DMS 273 treated with DMSO at 0.1 percent for 48 hours (cell line): Measurements from ENCODE around the gene B4GALT1.
A peak's percentile ranks its signal among the peaks of the same experiment; 100 is the strongest.

Source experiments
- DNase-seq: peaks from one replicate; lab custom pipeline; 2025; lab: John Stamatoyannopoulos, UW

Gene B4GALT1

GRCh38 chr9:33139421-33140228 is 27.5 kb downstream of the B4GALT1 start:
- DNase-seq: peak; percentile 12

GRCh38 chr9:33138768-33139167 is 28.4 kb downstream of the B4GALT1 start:
- DNase-seq: no peak

GRCh38 chr9:33137781-33138264 is 29.3 kb downstream of the B4GALT1 start:
- no peak for DNase-seq

- DNase-seq: no peak
Measured at GRCh38 chr9:33136721-33137670, 30.1 kb downstream of the B4GALT1 start.

- no peak for DNase-seq
Measured at GRCh38 chr9:33135470-33135958, 31.6 kb downstream of the B4GALT1 start.

GRCh38 chr9:33135031-33135461 is 32.1 kb downstream of the B4GALT1 start:
- DNase-seq: no peak

GRCh38 chr9:33133186-33133585 is 34.0 kb downstream of the B4GALT1 start:
- no peak for DNase-seq

GRCh38 chr9:33131790-33132772 is 35.1 kb downstream of the B4GALT1 start:
- no peak for DNase-seq

- DNase-seq: no peak
Measured at GRCh38 chr9:33130961-33131789, 36.0 kb downstream of the B4GALT1 start.

- no peak for DNase-seq
Measured at GRCh38 chr9:33129886-33130881, 37.0 kb downstream of the B4GALT1 start.

- no peak for DNase-seq
Measured at GRCh38 chr9:33129251-33129885, 37.8 kb downstream of the B4GALT1 start.

GRCh38 chr9:33128570-33128969 is 38.6 kb downstream of the B4GALT1 start:
- DNase-seq: no peak

GRCh38 chr9:33127881-33128280 is 39.3 kb downstream of the B4GALT1 start:
- DNase-seq: no peak

GRCh38 chr9:33125871-33126823 is 41.0 kb downstream of the B4GALT1 start:
- DNase-seq: no peak

GRCh38 chr9:33125461-33125860 is 41.7 kb downstream of the B4GALT1 start:
- no peak for DNase-seq

- DNase-seq: no peak
Measured at GRCh38 chr9:33124751-33125381, 42.3 kb downstream of the B4GALT1 start.

GRCh38 chr9:33124046-33124445 is 43.1 kb downstream of the B4GALT1 start:
- no peak for DNase-seq
